Astrocyte of the cerebellum (primary cell): ENCODE results near the gene CBLC.

ENCODE experiments used
- DNase-seq: peaks from one replicate; pipeline ENCODE4 v3.0.0-alpha.2; 2011; ENCODE audit warnings: low read depth
- H3K4me3 ChIP-seq: 2 replicates; pipeline ENCODE4 v1.5.1; 2011; ENCODE audit warnings: mild to moderate bottlenecking, low read depth, low read length, moderate library complexity
- in situ Hi-C: cut with HindIII; loops from 2 replicates; pipeline ENCODE4 v1.10.0; 2017; ENCODE audit warnings: low sequenced_read_pairs
- TF ChIP-seq, protein P1 (sequence below): IDR thresholded peaks from 2 replicates; pipeline ENCODE4 v1.5.1; 2012; ENCODE audit warnings: low read length, low read depth, moderate library complexity, mild to moderate bottlenecking; ENCODE audit errors: missing control alignments

The CBLC gene

DNA sequence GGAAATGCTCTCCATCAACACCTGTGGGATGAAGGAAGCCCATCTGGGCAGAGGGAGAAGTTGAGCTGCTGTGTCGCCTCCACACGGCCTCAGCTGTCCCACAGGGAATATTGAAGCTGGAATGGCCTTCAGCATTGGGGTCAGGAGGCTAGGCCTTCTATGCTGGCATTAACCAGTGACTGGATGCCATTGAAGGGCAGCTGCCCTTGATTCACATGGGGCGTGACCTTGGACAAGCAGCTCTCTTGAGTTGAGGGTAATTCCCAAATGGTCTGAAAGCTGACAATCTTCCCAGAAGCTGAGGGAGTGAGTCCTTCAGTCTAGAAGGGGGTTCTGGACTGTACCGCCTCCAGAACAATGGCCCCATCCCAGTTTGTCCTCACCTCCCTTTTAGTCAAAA, 22.5 kb upstream of the CBLC start:
- DNase-seq = no peak
- in situ Hi-C loops = no loop called here
- TF ChIP-seq, protein P1, sequence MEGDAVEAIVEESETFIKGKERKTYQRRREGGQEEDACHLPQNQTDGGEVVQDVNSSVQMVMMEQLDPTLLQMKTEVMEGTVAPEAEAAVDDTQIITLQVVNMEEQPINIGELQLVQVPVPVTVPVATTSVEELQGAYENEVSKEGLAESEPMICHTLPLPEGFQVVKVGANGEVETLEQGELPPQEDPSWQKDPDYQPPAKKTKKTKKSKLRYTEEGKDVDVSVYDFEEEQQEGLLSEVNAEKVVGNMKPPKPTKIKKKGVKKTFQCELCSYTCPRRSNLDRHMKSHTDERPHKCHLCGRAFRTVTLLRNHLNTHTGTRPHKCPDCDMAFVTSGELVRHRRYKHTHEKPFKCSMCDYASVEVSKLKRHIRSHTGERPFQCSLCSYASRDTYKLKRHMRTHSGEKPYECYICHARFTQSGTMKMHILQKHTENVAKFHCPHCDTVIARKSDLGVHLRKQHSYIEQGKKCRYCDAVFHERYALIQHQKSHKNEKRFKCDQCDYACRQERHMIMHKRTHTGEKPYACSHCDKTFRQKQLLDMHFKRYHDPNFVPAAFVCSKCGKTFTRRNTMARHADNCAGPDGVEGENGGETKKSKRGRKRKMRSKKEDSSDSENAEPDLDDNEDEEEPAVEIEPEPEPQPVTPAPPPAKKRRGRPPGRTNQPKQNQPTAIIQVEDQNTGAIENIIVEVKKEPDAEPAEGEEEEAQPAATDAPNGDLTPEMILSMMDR = no peak
- H3K4me3 ChIP-seq = no peak overlapping the region

DNA sequence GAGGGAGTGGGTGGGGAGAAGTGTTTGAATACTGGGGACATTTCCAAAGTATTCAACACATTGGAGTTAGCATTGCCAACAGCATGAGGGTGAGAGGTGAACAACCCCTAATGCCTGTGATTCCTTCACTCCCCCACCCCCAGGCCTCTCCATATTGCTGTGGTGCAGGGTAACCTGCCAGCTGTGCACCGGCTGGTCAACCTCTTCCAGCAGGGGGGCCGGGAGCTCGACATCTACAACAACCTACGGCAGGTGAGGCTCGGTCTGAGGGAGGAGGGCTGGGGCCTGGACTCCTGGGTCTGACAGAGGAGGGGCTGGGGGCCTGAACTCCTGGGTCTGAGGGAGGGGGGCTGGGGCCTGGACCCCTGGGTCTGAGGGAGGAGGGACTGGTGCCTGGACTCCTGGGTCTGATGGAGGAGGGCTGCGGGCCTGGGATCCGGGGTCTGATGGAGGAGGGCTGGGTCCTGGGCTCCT, 21.6 kb upstream of the CBLC start:
- no peak overlapping the region for H3K4me3 ChIP-seq
- in situ Hi-C loops = no loop called here
- TF ChIP-seq, protein P1 = no peak
- no peak for DNase-seq

GRCh38 chr19:44757057-44757734, 20.5 kb upstream of the CBLC start:
- in situ Hi-C loops = no loop called here
- H3K4me3 ChIP-seq = peak overlapping the region; percentile 41
- DNase-seq = no peak
- TF ChIP-seq, protein P1 = no peak

GRCh38 chr19:44757735-44758505, 19.8 kb upstream of the CBLC start:
- TF ChIP-seq, protein P1 = no peak
- in situ Hi-C loops = no loop called here
- DNase-seq = no peak
- peak overlapping the region; percentile 41 for H3K4me3 ChIP-seq

DNA sequence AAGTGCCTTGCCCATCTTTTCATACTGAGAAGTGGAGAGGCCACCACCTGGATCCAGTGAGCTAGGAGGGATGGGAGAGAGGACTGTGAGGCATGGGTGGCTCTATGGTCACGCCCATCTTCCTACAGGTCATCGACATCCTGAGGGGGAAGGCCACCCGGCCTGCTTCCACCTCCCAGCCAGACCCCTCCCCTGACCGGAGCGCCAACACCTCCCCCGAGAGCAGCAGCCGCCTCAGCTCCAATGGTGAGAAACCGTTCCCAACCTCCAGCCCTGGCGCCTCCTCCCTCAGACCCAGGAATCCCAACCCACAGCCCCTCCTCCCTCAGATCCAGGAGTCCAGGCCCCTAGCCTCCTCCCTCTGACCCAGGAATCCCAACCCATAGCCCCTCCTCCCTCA, 19.1 kb upstream of the CBLC start:
- DNase-seq = no peak
- H3K4me3 ChIP-seq = peak overlapping the region; percentile 41

GRCh38 chr19:44759083-44759804, 18.4 kb upstream of the CBLC start:
- TF ChIP-seq, protein P1 = no peak
- H3K4me3 ChIP-seq = no peak overlapping the region
- DNase-seq = no peak
- in situ Hi-C loops = no loop called here

More for the DNA sequence above, 19.1 kb upstream of the CBLC start:
- TF ChIP-seq, protein P1 = no peak
- in situ Hi-C loops = no loop called here
